Neuronal stem cell (in vitro differentiated cells): ENCODE measurements around the gene CEP152.

Source experiments
- DNase-seq: peaks from one replicate; pipeline ENCODE4 v3.0.0-alpha.2; 2013; ENCODE audit warnings: low spot score
- H2AFZ ChIP-seq: one replicate; pipeline ENCODE4 v1.6.1; 2013; ENCODE audit warnings: mild to moderate bottlenecking, low read length, inconsistent platforms
- H2AK5ac ChIP-seq: 2 replicates; pipeline ENCODE4 v1.6.1; 2013; ENCODE audit warnings: low read depth, mild to moderate bottlenecking, inconsistent platforms, low read length, moderate library complexity, mixed read lengths
- H2BK120ac ChIP-seq: 2 replicates; pipeline ENCODE4 v1.6.1; 2013; ENCODE audit warnings: low read depth, mild to moderate bottlenecking, inconsistent platforms, low read length, moderate library complexity, mixed read lengths
- H2BK12ac ChIP-seq: one replicate; pipeline ENCODE4 v1.6.1; 2013; ENCODE audit warnings: low read length, inconsistent platforms
- H2BK15ac ChIP-seq: 2 replicates; pipeline ENCODE4 v1.6.1; 2013; ENCODE audit warnings: mild to moderate bottlenecking, low read length, inconsistent platforms, mixed read lengths
- H2BK5ac ChIP-seq: one replicate; pipeline ENCODE4 v1.6.1; 2013; ENCODE audit warnings: inconsistent platforms, mild to moderate bottlenecking, low read length, moderate library complexity
- H3K14ac ChIP-seq: one replicate; pipeline ENCODE4 v1.6.1; 2013; ENCODE audit warnings: low read length, inconsistent platforms
- H3K18ac ChIP-seq: 2 replicates; pipeline ENCODE4 v1.6.1; 2013; ENCODE audit warnings: low read length, inconsistent platforms
- H3K23ac ChIP-seq: 2 replicates; pipeline ENCODE4 v1.6.1; 2013; ENCODE audit warnings: low read depth, mild to moderate bottlenecking, mixed read lengths, low read length, inconsistent platforms; ENCODE audit not compliant: poor library complexity
- H3K27ac ChIP-seq: replicated peaks from 3 replicates; pipeline ENCODE4 v1.5.1; 2013; ENCODE audit warnings: low read length, inconsistent platforms
- H3K27me3 ChIP-seq, 3 experiments: 2 replicates each; pipeline ENCODE4 v1.6.1; 2013; ENCODE audit warnings: low read length in 3 of 3, mild to moderate bottlenecking in 2 of 3, inconsistent platforms in 1 of 3, low read depth in 1 of 3, mixed read lengths in 1 of 3, moderate library complexity in 1 of 3; ENCODE audit not compliant: control insufficient read depth in 3 of 3, insufficient read depth in 3 of 3
- H3K36me3 ChIP-seq, 2 donors: replicated peaks in 1 of 2; 2 replicates each; pipeline ENCODE4 v1.6.1; 2013; ENCODE audit warnings: low read length in 2 of 2; ENCODE audit not compliant: control insufficient read depth in 2 of 2, insufficient read depth in 2 of 2
- H3K4ac ChIP-seq: 2 replicates; pipeline ENCODE4 v1.6.1; 2013; ENCODE audit warnings: inconsistent platforms, mild to moderate bottlenecking, low read length, moderate library complexity
- H3K4me1 ChIP-seq, 2 donors: 1 replicate in 1 of 2; 2 replicates in 1 of 2; pipeline ENCODE4 v1.6.1; 2013; ENCODE audit warnings: low read length in 2 of 2, low read depth in 1 of 2; ENCODE audit not compliant: control insufficient read depth in 2 of 2, insufficient read depth in 1 of 2
- H3K4me2 ChIP-seq: one replicate; pipeline ENCODE4 v1.6.1; 2013; ENCODE audit warnings: mild to moderate bottlenecking, low read length, inconsistent platforms; ENCODE audit not compliant: insufficient read depth, poor library complexity, severe bottlenecking
- H3K4me3 ChIP-seq, 2 donors: 2 replicates each; pipeline ENCODE4 v1.5.1; 2013; ENCODE audit warnings: low read length in 2 of 2, mild to moderate bottlenecking in 2 of 2, inconsistent platforms in 1 of 2, moderate library complexity in 1 of 2
- H3K79me1 ChIP-seq: one replicate; pipeline ENCODE4 v1.6.1; 2013; ENCODE audit warnings: low read depth, mild to moderate bottlenecking, inconsistent platforms, low read length, moderate library complexity
- H3K9ac ChIP-seq: one replicate; pipeline ENCODE4 v1.6.1; 2013; ENCODE audit warnings: mild to moderate bottlenecking, low read depth, low read length, inconsistent platforms; ENCODE audit not compliant: poor library complexity
- H3K9me3 ChIP-seq, 2 donors: replicated peaks in 1 of 2; 2 replicates each; pipeline versions ENCODE3 to v1.6.1; 2013; ENCODE audit warnings: low read length in 2 of 2, mild to moderate bottlenecking in 2 of 2, inconsistent platforms in 1 of 2, low read depth in 1 of 2, mixed read lengths in 1 of 2, moderate library complexity in 1 of 2; ENCODE audit not compliant: control insufficient read depth in 2 of 2, insufficient read depth in 1 of 2
- H4K8ac ChIP-seq: one replicate; pipeline ENCODE4 v1.6.1; 2013; ENCODE audit warnings: low read depth, mild to moderate bottlenecking, inconsistent platforms, low read length, moderate library complexity
- H4K91ac ChIP-seq: one replicate; pipeline ENCODE4 v1.6.1; 2013; ENCODE audit warnings: low read length, low read depth, mild to moderate bottlenecking, inconsistent platforms; ENCODE audit not compliant: poor library complexity
- WGBS, 2 donors: extraction: QIAGEN DNeasy Blood & Tissue Kit; methylation state at CpG; one replicate each; pipeline ENCODE4 v1.1.7; 2013; ENCODE audit warnings: missing lambda C conversion rate in 2 of 2, mixed read lengths in 1 of 2; ENCODE audit not compliant: insufficient read length in 2 of 2, insufficient replicate concordance in 1 of 2; ENCODE audit errors: extremely low coverage in 2 of 2; 5-methylcytosine and 5-hydroxymethylcytosine counted together

The CEP152 gene

GRCh38 chr15:48748535-48748934 lies 62.3 kb downstream of the CEP152 start:
- Histone ChIP-seq H2BK12ac (no peak overlapping the region), H2BK15ac (no peak overlapping the region), H3K9ac (no peak overlapping the region), H3K18ac (no peak overlapping the region), H3K4ac (no peak overlapping the region), H3K14ac (no peak overlapping the region), H4K91ac (no peak overlapping the region), H3K23ac (no peak overlapping the region), H3K4me3 (no peak overlapping the region), H3K27ac (no peak overlapping the region), H3K4me2 (no peak overlapping the region), H2AK5ac (no peak overlapping the region), H2AFZ (no peak overlapping the region), H3K27me3 (no peaks in the 10 kb centered on the region), H3K36me3 (peaks cover 0 to 90% of the 10 kb centered on the region in 2 donors), H2BK5ac (no peak overlapping the region), H2BK120ac (no peak overlapping the region), H3K79me1 (no peaks in the 10 kb centered on the region), H3K9me3 (no peaks in the 10 kb centered on the region), H3K4me1 (peaks cover 0 to 5% of the 10 kb centered on the region in 2 donors), H4K8ac (no peak overlapping the region)
- DNase-seq: no peak
- WGBS, 2 donors: no CpG with 5 or more reads among the region's 1 CpG

- Histone ChIP-seq H3K36me3 (peaks cover 0 to 31% of the 10 kb centered on the region in 2 donors), H3K14ac (no peak overlapping the region), H3K23ac (no peak overlapping the region)
Measured at GRCh38 chr15:48733615-48734014, 77.3 kb downstream of the CEP152 start.

GRCh38 chr15:48730506-48730905 lies 80.4 kb downstream of the CEP152 start:
- H3K18ac ChIP-seq: no peak overlapping the region
- no peaks in the 10 kb centered on the region for H3K27me3 ChIP-seq
- H3K79me1 ChIP-seq: no peaks in the 10 kb centered on the region
- H3K23ac ChIP-seq: no peak overlapping the region
- no peak overlapping the region for H3K4me3 ChIP-seq
- no peak overlapping the region for H2BK5ac ChIP-seq
- H3K4me1 ChIP-seq: no peaks in the 10 kb centered on the region
- H3K4me2 ChIP-seq: no peak overlapping the region
- H3K36me3 ChIP-seq: peaks cover 2 to 19% of the 10 kb centered on the region in 2 donors
- WGBS, 2 donors: no CpG with 5 or more reads among the region's 1 CpG
- H4K91ac ChIP-seq: no peak overlapping the region
- no peak overlapping the region for H2BK120ac ChIP-seq
- no peak overlapping the region for H3K14ac ChIP-seq
- H2BK15ac ChIP-seq: no peak overlapping the region
- H3K9ac ChIP-seq: no peak overlapping the region
- no peak overlapping the region for H4K8ac ChIP-seq
- H2AFZ ChIP-seq: no peak overlapping the region
- H3K4ac ChIP-seq: no peak overlapping the region
- no peak overlapping the region for H2AK5ac ChIP-seq
- H3K27ac ChIP-seq: no peak overlapping the region
- H2BK12ac ChIP-seq: no peak overlapping the region
- H3K9me3 ChIP-seq: peaks cover 1 to 22% of the 10 kb centered on the region in 2 donors
- DNase-seq: no peak

More at GRCh38 chr15:48733615-48734014, 77.3 kb downstream of the CEP152 start:
- Histone ChIP-seq H3K9ac (no peak overlapping the region), H3K27me3 (no peaks in the 10 kb centered on the region), H2BK120ac (no peak overlapping the region), H3K4me1 (no peaks in the 10 kb centered on the region), H2AFZ (no peak overlapping the region), H3K79me1 (no peaks in the 10 kb centered on the region), H4K91ac (no peak overlapping the region), H3K4me2 (no peak overlapping the region), H2BK15ac (no peak overlapping the region), H3K9me3 (peaks cover 1 to 22% of the 10 kb centered on the region in 2 donors), H3K4ac (no peak overlapping the region), H4K8ac (no peak overlapping the region), H2AK5ac (no peak overlapping the region), H3K4me3 (no peak overlapping the region), H2BK12ac (no peak overlapping the region), H3K27ac (no peak overlapping the region), H2BK5ac (no peak overlapping the region), H3K18ac (no peak overlapping the region)
- no CpG with 5 or more reads among the region's 1 CpG for WGBS, 2 donors
- no peak for DNase-seq

- no peak overlapping the region for H3K9ac ChIP-seq
- no peak overlapping the region for H3K27ac ChIP-seq
- H3K27me3 ChIP-seq: no peaks in the 10 kb centered on the region
- H2BK120ac ChIP-seq: no peak overlapping the region
- H3K4me1 ChIP-seq: no peaks in the 10 kb centered on the region
- no peak for DNase-seq
- H2AK5ac ChIP-seq: no peak overlapping the region
- no peak overlapping the region for H2BK5ac ChIP-seq
- peaks cover 2 to 8% of the 10 kb centered on the region in 2 donors for H3K36me3 ChIP-seq
- no peak overlapping the region for H3K23ac ChIP-seq
- no peak overlapping the region for H2AFZ ChIP-seq
- no peak overlapping the region for H4K91ac ChIP-seq
- no peak overlapping the region for H3K4me2 ChIP-seq
- H3K79me1 ChIP-seq: no peaks in the 10 kb centered on the region
- no peak overlapping the region for H3K4me3 ChIP-seq
- H2BK12ac ChIP-seq: no peak overlapping the region
- no peak overlapping the region for H3K14ac ChIP-seq
- H3K4ac ChIP-seq: no peak overlapping the region
- no peak overlapping the region for H3K18ac ChIP-seq
- H3K9me3 ChIP-seq: no peaks in the 10 kb centered on the region
- WGBS, 2 donors: no CpG with 5 or more reads among the region's 2 CpGs
- no peak overlapping the region for H4K8ac ChIP-seq
- no peak overlapping the region for H2BK15ac ChIP-seq
Measured at GRCh38 chr15:48723969-48724368, 86.9 kb downstream of the CEP152 start.
